Dermis microvascular lymphatic vessel endothelial cell (primary cell): ENCODE measurements around the gene ELP6. TPM values are rescaled to one million over a fixed set of nuclear protein-coding genes. Genes with fewer than 3 reads are reported as not detected.

ENCODE experiments used
- DNase-seq, 2 donors: peaks; one replicate each; pipeline versions ENCODE4 v3.0.0 to v3.0.0-alpha.2; 2010; ENCODE audit warnings: low read depth in 2 of 2
- total RNA-seq: library from RNA; depleted of rRNA; stranded (reverse); fragments of >200 nt; gene quantifications from 2 replicates; pipeline ENCODE4 v1.2.1, GENCODE V29; 2014

Gene ELP6
- total RNA-seq, result 27.9 and 34.6 TPM in 2 replicates

GRCh38 chr3:47513125-47513929, at the start of gene ELP6:
Gene ELP6 (minus strand): TSS chr3:47513712. CDS start chr3:47513590, 122 bp downstream.
- DNase-seq, result peak; percentile 89 to 96

GRCh38 chr3:47556351-47556750, 42.8 kb upstream of the ELP6 start:
- DNase-seq, result no peak

- no peak for DNase-seq
Observed at GRCh38 chr3:47554335-47554734, 40.8 kb upstream of the ELP6 start.

GRCh38 chr3:47553407-47553806, 39.9 kb upstream of the ELP6 start:
- DNase-seq, result no peak

GRCh38 chr3:47542471-47543173, 29.1 kb upstream of the ELP6 start:
- no peak for DNase-seq

GRCh38 chr3:47541583-47542108, 28.1 kb upstream of the ELP6 start:
- no peak for DNase-seq

GRCh38 chr3:47540281-47540680, 26.8 kb upstream of the ELP6 start:
- DNase-seq, result no peak

GRCh38 chr3:47536967-47537366, 23.5 kb upstream of the ELP6 start:
- no peak for DNase-seq

GRCh38 chr3:47536221-47536891, 22.8 kb upstream of the ELP6 start:
- no peak for DNase-seq

- DNase-seq, result no peak
Observed at GRCh38 chr3:47533996-47534454, 20.5 kb upstream of the ELP6 start.

- DNase-seq, result no peak
Observed at GRCh38 chr3:47533481-47533880, 20.0 kb upstream of the ELP6 start.

GRCh38 chr3:47527952-47528725, 14.6 kb upstream of the ELP6 start:
- no peak for DNase-seq

- DNase-seq, result no peak
Observed at GRCh38 chr3:47525617-47526016, 12.1 kb upstream of the ELP6 start.

GRCh38 chr3:47523310-47524073, 10.0 kb upstream of the ELP6 start:
- no peak for DNase-seq

GRCh38 chr3:47522082-47522987, 8.8 kb upstream of the ELP6 start:
- peak; percentile 86 to 92 for DNase-seq

GRCh38 chr3:47520756-47521155, 7.2 kb upstream of the ELP6 start:
- DNase-seq, result no peak

GRCh38 chr3:47517937-47518336, 4.4 kb upstream of the ELP6 start:
- no peak for DNase-seq

- DNase-seq, result no peak
Observed at GRCh38 chr3:47515864-47516319, 2.4 kb upstream of the ELP6 start.

- DNase-seq, result no peak
Observed at GRCh38 chr3:47515100-47515499, 1.6 kb upstream of the ELP6 start.
